HG03342 (cell line): ENCODE measurements around the gene BUD23.
"Not testable (repeated sequence)": the region's sequence is repeated elsewhere in the genome, so short reads cannot be mapped to it uniquely, and the experiment has no call there.

Experiments
- ATAC-seq: cut with Tn5 transposase; IDR thresholded peaks from one replicate; pipeline ENCODE4 v1.9.1; 2021; ENCODE audit warnings: mild to moderate bottlenecking, moderate library complexity; ENCODE audit not compliant: unreplicated experiment

BUD23 gene, protein sequence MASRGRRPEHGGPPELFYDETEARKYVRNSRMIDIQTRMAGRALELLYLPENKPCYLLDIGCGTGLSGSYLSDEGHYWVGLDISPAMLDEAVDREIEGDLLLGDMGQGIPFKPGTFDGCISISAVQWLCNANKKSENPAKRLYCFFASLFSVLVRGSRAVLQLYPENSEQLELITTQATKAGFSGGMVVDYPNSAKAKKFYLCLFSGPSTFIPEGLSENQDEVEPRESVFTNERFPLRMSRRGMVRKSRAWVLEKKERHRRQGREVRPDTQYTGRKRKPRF

GRCh38 chr7:73683056-73683787, at the start of gene BUD23, which contains the start of gene DNAJC30:
Gene BUD23, plus strand, starts transcription at chr7:73683597. Its CDS starts 29 bp downstream, at chr7:73683626.
Gene DNAJC30, minus strand, starts transcription at chr7:73683453. Its CDS starts 30 bp downstream, at chr7:73683423.
- ATAC-seq, result peak; percentile 82

- no peak for ATAC-seq
Measured at GRCh38 chr7:73633844-73634243, 49.6 kb upstream of the BUD23 start.

GRCh38 chr7:73635428-73636200, 47.8 kb upstream of the BUD23 start:
- ATAC-seq, result no peak

- no peak for ATAC-seq
Measured at GRCh38 chr7:73638911-73639310, 44.5 kb upstream of the BUD23 start.

GRCh38 chr7:73642834-73643233, 40.6 kb upstream of the BUD23 start:
- no peak for ATAC-seq

DNA sequence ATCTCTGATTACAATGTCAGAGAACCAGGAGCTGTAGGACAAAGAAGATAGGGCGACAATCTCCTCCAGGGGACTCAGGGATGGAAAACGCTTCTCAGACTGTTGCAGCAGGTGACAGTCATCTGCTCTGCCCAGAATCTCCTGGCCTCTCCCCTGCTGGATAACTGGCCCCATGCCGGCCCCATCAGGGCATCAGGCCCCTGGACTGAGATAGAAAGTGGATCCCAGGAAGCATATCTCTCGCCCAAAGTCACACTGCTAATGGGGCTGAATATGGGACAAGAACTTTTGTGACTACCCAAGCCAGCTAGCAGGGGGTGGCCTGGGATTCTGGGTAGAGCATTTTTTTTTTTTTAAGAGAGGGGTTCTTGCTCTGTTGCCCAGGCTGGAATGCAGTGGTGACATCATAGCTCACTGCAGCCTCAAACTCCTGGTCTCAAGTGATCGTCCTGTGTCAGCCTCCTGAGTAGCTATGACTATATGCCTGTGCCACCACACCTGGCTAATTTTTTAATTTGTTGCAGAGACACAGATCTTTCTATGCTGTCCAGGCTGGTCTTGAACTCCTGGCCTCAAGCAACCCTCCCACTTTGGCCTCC, 38.6 kb upstream of the BUD23 start:
- ATAC-seq, result no peak

- ATAC-seq, result no peak
Measured at GRCh38 chr7:73645643-73646174, 37.7 kb upstream of the BUD23 start.

DNA sequence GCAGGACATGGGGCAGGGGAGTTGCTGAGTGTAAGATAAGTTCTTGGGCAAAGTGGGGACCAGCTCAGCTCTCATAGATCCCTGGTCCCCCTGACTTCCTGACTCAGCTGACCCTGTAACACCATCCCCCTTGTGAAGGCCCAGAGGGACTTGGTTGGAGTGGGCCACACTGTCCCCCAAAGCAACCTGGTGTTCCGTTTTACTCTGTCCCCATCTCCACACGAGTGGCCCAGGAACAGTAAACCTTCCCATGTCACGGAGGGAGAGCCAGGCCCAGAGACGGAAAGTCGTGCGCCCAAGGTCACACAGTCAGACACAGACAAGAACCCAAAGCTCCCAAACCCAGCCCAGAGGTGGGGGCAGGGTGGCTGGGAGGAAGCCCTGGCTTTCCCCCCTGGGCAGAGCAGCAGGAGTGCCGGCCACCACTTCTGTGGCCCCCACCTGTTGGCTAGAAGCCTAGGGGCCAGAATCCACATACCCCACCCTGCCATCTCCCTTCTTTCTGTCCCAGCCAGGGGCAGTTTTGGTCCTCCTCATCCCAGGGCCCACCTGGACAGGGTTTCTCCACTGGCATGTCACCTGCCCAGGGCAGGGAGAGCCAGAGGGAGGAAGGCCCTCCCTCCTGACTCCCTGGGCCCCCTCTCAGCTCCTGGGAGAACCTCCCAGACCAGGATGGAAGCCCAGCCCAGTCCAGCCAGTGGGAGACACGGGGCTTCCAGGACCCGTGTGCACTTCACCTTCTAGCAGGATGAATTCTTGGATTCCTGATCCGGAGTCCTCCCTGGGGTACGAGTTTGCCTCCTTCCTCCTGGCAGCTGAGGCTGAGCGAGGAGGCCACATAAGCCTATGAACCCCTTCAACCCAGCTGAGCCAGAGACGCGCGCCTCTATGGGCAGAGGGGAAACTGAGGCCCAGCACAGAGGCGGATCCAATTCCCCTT, 36.3 kb upstream of the BUD23 start:
- no peak for ATAC-seq

DNA sequence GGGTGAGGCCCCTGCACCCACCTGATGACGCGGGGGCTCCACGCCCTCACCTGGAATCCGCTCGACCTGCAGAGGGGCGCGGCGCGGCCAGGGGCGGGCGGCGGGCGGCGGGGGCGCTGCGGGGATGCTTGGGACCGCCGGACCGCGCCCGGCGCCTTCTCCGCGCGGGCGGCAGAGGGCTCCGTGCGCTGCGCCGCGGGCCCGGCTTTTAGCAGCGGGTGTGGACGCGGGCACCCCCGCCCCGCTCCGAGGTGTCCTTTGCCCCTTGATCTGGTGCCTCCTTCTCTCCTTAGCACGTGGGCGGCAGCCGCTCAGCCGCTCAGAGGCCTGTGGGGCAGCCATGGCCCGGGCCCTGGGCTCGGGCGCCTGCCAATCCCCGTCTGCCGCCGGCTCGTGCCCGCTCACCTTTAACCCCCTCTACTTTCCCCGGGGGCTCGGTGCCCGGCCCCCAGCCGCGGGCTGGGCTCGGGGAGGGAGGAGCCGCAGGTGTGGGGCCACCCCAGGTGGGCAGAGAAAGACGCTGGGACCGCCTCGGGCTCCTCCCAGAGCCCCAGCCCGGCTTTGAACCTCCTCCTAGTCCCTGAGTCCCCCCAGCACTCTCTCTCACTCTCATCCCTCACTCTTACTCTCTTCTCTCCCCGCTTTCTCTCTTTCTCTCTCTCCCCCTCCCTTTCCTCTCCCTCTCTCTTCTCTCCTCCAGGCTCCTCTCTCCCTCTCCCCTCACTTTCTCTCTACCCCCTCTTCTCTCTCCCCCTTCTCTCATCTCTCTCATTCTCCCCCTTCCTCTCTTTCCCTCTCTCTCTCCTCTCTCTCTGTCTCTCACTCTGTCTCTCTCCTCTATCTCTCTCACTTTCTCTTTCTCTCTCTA, 35.4 kb upstream of the BUD23 start:
- ATAC-seq, result no peak

DNA sequence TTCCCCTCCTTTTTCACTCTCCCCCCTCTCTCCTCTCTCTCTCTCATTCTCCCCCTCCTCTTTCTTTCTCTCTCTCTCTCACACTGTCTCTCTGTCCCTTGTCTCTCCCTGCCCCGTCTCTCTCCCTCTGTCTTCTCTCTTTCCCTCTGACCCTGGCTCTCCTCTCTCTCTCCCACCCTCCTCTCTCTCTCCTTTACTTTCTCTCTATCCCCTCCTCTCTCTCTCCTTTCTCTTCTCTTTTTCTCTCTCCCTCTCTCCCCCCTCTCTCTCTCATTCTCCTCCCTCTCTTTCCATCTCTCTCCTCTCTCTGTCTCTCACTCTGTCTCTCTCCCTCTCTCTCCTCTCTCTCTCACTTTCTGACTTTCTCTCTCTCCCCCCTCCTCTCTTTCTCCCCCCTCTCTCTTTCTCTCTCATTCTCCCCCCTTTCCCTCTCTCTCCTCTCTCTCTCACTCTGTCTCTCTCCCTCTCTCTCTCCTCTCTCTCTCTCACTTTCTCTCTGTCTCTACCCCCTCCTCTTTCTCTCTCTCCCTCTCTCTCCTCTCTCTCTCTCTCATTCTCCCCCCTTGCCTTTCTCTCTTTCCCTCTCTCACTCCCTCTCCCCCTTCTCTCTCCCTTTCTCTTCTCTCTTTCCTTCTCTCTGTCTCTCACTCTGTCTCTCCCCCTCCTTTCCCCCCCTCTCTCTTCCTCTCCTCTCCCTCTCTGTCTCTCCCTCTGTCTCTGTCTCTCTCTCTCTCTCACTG, 34.6 kb upstream of the BUD23 start:
- no peak for ATAC-seq

DNA sequence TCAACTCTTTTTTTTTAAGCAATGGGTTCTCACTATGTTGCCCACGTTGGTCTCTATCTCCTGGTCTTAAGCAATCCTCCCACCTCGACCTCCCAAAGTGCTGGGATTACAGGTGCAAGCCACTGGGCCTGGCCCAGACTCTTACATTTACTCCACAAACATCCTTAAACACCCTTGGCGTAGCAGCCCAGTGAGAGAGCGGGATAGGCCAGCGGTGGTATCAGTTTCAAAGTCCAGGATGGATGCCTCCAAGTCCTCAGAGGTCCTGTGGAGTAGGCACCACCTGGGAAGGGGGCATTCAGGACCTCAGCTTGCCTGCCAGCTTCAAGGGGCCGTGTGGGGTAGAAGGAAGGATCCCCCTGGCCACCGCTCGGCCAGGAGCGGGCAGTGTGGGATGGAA, 33.8 kb upstream of the BUD23 start:
- ATAC-seq, result no peak

DNA sequence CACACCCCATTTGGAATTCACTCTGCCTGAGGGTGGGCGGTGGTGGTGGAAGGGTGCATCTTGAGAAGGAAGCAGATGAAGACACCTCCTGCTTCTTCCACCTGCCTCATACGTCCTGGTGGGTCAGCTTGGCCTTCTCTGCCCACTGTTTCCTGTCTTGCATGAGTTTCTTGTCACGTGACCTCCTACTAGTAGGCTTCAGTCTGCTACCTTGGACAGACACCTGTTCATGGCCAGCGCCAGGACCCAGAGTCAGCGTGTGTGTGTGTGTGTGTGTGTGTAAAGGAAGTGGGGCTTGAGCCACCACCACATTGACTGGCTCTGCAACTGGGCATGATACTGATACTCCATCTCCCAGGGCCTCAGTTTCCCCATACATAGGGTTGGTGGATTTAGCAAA, 32.9 kb upstream of the BUD23 start:
- ATAC-seq, result no peak

DNA sequence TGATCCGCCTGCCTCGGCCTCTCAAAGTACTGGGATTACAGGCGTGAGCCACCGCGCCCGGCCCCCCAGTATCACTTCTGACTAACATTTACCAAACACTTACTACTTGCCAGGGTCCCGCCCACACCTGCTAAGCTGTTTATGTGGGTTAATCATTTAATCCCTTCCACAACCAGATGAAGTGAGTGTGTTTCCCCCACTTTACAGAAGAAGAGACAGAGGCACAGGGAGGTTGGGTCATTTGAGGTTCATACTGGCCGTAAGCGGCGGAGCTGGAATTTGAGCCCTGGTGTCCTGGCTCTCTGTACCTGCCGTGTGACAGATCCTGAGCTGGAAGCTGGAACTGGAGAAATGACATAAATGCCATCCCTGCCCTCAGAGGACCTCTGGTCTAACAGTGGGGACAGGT, 30.9 kb upstream of the BUD23 start:
- ATAC-seq, result no peak

DNA sequence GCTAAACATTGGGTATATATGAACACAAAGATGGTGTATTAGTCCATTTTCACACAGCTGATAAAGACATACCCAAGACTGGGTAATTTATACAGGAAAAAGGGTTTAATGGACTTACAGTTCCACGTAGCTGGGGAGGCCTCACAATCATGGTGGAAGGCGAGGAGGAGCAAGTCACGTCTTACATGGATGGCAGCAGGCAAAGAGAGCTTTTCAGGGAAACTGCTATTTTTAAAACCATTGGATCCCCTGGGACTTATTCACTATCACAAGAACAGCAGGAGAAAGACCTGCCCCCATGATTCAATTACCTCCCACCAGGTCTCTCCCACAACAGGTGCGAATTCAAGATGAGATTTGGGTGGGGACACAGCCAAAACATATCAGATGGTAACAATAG, 28.1 kb upstream of the BUD23 start:
- ATAC-seq, result not testable (repeated sequence)

- no peak for ATAC-seq
Measured at GRCh38 chr7:73659983-73660382, 23.4 kb upstream of the BUD23 start.

DNA sequence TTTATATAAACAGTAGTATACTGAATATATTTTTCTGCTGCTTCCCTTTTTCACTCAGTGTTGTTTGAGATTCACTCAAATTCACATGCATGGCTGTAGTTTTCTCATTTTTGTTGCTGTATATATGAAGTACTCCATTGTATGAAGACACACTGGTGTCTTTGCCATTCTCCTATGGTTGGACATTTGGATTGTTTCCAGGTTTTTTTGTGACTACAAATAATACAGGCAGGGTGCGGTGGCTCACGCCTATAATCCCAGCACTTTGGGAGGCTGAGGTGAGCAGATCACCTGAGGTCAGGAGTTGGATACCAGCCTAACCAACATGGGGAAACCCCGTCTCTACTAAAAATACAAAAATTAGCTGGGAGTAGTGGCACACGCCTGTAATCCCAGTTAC, 22.8 kb upstream of the BUD23 start:
- not testable (repeated sequence) for ATAC-seq

- ATAC-seq, result no peak
Measured at GRCh38 chr7:73663033-73663432, 20.4 kb upstream of the BUD23 start.
